Gastrocnemius medialis (tissue), 4 donors: ENCODE data around the gene RANBP10. TPM values are rescaled to one million over a fixed set of nuclear protein-coding genes. Genes with fewer than 3 reads are reported as not detected.
A peak's percentile ranks its signal among the peaks of the same experiment; 100 is the strongest.

Experiments
- ATAC-seq, 2 donors: fragments of 150-250 bp; one replicate each; pipeline ENCODE4 v1.9.1; 2016
- DNase-seq, 2 donors: peaks; one replicate each; pipeline ENCODE4 v3.0.0-alpha.2; 2019
- H3K27ac ChIP-seq, 4 donors: fragments of 200-600 bp; sonication (generic); 1 replicate in 1 of 4; 2 replicates in 3 of 4; pipeline ENCODE4 v1.5.1; 2016 to 2018; ENCODE audit warnings: mild to moderate bottlenecking in 2 of 4, moderate library complexity in 1 of 4
- H3K27me3 ChIP-seq, 3 donors: fragments of 200-600 bp; sonication (generic) in 2 of 3; 1 replicate in 1 of 3; 2 replicates in 2 of 3; pipeline versions ENCODE4 v1.5.1 to v1.6.0; 2016 to 2019; ENCODE audit warnings: mild to moderate bottlenecking in 1 of 3, moderate library complexity in 1 of 3
- H3K36me3 ChIP-seq, 2 donors: fragments of 200-600 bp; sonication (generic) in 1 of 2; one replicate each; pipeline ENCODE4 v1.5.1; 2017 to 2018
- H3K4me1 ChIP-seq, 2 donors: fragments of 200-600 bp; sonication (generic) in 1 of 2; one replicate each; pipeline ENCODE4 v1.5.1; 2016 to 2017; ENCODE audit warnings: mild to moderate bottlenecking in 2 of 2
- H3K4me3 ChIP-seq, 4 donors: fragments of 200-600 bp; sonication (generic) in 3 of 4; 1 replicate in 1 of 4; 2 replicates in 3 of 4; pipeline ENCODE4 v1.5.1; 2016 to 2019; ENCODE audit warnings: mild to moderate bottlenecking in 2 of 4
- H3K9me3 ChIP-seq, 3 donors: fragments of 200-600 bp; sonication (generic) in 2 of 3; 1 replicate in 1 of 3; 2 replicates in 2 of 3; pipeline ENCODE4 v1.5.1; 2016 to 2019
- CTCF ChIP-seq, 5 experiments: fragments of 450-650 bp in 3 of 5; fragments of 200-600 bp in 2 of 5; sonication (generic) in 2 of 5; IDR thresholded peaks in 4 of 5; conservative IDR thresholded peaks in 1 of 5; 1 replicate in 4 of 5; 2 replicates in 1 of 5; pipeline ENCODE4 v1.5.1; 2016 to 2019; ENCODE audit warnings: antibody characterized with exemption in 5 of 5, mild to moderate bottlenecking in 3 of 5, moderate library complexity in 3 of 5
- POLR2A ChIP-seq, 2 donors: fragments of 450-650 bp; IDR thresholded peaks; one replicate each; pipeline ENCODE4 v1.6.1; 2017; ENCODE audit warnings: antibody characterized with exemption in 2 of 2, mild to moderate bottlenecking in 2 of 2, moderate library complexity in 2 of 2
- in situ Hi-C, 4 donors: fragments of 200-750 bp; cut with MboI; loops; one replicate each; pipeline versions ENCODE4 v1.15.0 to v1.8.0; 2017; ENCODE audit warnings: low sequenced_read_pairs in 4 of 4
- intact Hi-C: fragments of 100-400 bp; cut with DNase I; formaldehyde crosslinking; loops from one replicate; pipeline ENCODE4 v1.15.1; 2023; ENCODE audit warnings: low total_unique reads
- total RNA-seq, 4 donors: library from RNA; depleted of rRNA; stranded (reverse); fragments of >200 nt; gene quantifications; one replicate each; pipeline versions ENCODE4 v1.1.0 to v1.2.3, GENCODE V29; 2016

Gene RANBP10
- total RNA-seq, 4 donors from 2014 or later: 12.6 to 46.6 (median 14.8) TPM

DNA sequence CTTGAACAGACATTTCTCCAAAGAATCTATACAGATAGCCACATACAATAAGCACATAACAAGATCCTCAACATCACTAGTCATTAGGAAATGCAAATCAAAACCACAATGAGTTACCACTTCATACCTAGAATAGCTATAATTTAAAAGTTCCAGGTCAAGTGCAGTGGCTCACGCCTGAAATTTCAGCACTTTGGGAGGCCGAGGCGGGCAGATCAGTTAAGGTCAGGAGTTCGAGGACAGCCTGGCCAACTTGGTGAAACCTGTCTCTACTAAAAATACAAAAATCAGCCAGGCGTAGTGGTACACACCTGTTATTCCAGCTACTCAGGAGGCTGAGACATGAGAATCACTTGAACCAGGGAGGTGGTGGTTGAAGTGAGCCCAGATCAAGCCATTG lies 19.9 kb downstream of the RANBP10 start:
- H3K4me1 ChIP-seq: peaks cover 25 to 28% of the 10 kb centered on the region in 2 donors
- ATAC-seq: no peak
- in situ Hi-C loops: no loop called here
- no peaks in the 10 kb centered on the region for H3K36me3 ChIP-seq
- H3K27ac ChIP-seq: no peak overlapping the region
- TF ChIP-seq POLR2A (IDR thresholded peaks at IDR 0.05): no peak
- H3K4me3 ChIP-seq: no peak overlapping the region
- H3K9me3 ChIP-seq: no peaks in the 10 kb centered on the region
- DNase-seq: no peak
- H3K27me3 ChIP-seq: no peaks in the 10 kb centered on the region
- intact Hi-C loops: no loop called here

- ATAC-seq: no peak
- Histone ChIP-seq H3K4me1 (peaks cover 39 to 46% of the 10 kb centered on the region in 2 donors), H3K9me3 (no peaks in the 10 kb centered on the region), H3K36me3 (no peaks in the 10 kb centered on the region), H3K4me3 (no peak overlapping the region), H3K27ac (peak overlapping the region in 1 of 4 donors; percentile 46), H3K27me3 (no peaks in the 10 kb centered on the region)
- TF ChIP-seq CTCF (IDR thresholded peaks at IDR 0.05 in 4 of 5, conservative IDR thresholded peaks at IDR 0.05 in 1 of 5) (no peak), POLR2A (IDR thresholded peaks at IDR 0.05) (no peak)
- DNase-seq: no peak
- intact Hi-C loops (no loop called here), in situ Hi-C loops (no loop called here)
Observed at GRCh38 chr16:67783353-67783725, 23.0 kb downstream of the RANBP10 start.

DNA sequence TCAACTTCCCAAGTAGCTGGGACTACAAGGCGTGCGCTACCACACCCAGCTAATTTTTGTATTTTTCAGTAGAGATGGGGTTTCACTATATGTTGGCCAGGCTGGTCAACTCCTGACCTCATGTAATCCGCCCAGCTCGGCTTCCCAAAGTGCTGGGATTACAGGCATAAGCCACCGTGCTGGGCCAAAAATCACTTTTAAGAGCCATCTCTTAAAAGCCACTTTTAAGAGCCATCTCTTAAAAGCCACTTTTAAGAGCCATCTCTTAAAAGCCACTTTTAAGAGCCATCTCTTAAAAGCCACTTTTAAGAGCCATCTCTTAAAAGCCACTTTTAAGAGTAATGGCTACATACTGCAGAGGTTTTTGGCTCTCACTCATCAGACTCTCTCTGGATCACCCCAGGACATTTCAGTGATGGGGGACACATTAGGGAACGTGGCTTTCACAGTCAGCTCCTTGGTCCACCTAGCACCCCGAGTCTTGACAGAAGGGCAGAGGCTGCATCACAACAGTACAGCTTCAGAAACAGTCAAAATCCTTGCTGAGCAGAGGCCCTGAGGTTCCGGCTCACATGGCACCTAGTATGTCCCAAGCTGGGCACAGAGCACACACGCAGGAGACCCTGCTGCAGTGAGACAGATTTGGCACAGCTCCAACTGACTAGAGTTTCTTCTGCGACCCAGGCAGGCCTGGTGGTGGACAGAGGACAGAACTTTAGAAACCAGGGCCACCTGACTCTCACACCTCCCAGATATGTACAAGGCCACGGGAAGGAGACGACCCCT lies 23.6 kb downstream of the RANBP10 start:
- ATAC-seq: no peak
- TF ChIP-seq POLR2A (IDR thresholded peaks at IDR 0.05): no peak
- in situ Hi-C loops (no loop called here), intact Hi-C loops (no loop called here)
- H3K36me3 ChIP-seq: no peaks in the 10 kb centered on the region
- H3K27me3 ChIP-seq: no peaks in the 10 kb centered on the region
- H3K27ac ChIP-seq: peak overlapping the region in 1 of 4 donors; percentile 46
- DNase-seq: no peak
- no peak overlapping the region for H3K4me3 ChIP-seq
- no peaks in the 10 kb centered on the region for H3K9me3 ChIP-seq
- peaks cover 39 to 46% of the 10 kb centered on the region in 2 donors for H3K4me1 ChIP-seq

GRCh38 chr16:67781565-67781921 lies 24.8 kb downstream of the RANBP10 start:
- Histone ChIP-seq H3K4me1 (peaks cover 39 to 46% of the 10 kb centered on the region in 2 donors), H3K27ac (peak overlapping the region in 3 of 4 donors; percentile 45 to 82 (median 80)), H3K4me3 (no peak overlapping the region), H3K36me3 (no peaks in the 10 kb centered on the region), H3K9me3 (no peaks in the 10 kb centered on the region), H3K27me3 (no peaks in the 10 kb centered on the region)
- TF ChIP-seq CTCF (IDR thresholded peaks at IDR 0.05 in 4 of 5, conservative IDR thresholded peaks at IDR 0.05 in 1 of 5): no peak
- TF ChIP-seq POLR2A (IDR thresholded peaks at IDR 0.05): no peak
- in situ Hi-C loops (no loop called here), intact Hi-C loops (no loop called here)
- DNase-seq: no peak
- ATAC-seq: no peak

- peak overlapping the region; percentile 33 to 82 (median 69) for H3K27ac ChIP-seq
- no peak for ATAC-seq
Observed at GRCh38 chr16:67780847-67781564, 25.4 kb downstream of the RANBP10 start.

More at GRCh38 chr16:67780847-67781564, 25.4 kb downstream of the RANBP10 start:
- no peak for DNase-seq
- no peaks in the 10 kb centered on the region for H3K9me3 ChIP-seq
- in situ Hi-C loops: no loop called here
- intact Hi-C loops: loop anchor here (1.0 kb wide), 1 partner anchor 33 kb away; no protein-coding TSS in a partner anchor
- H3K36me3 ChIP-seq: no peaks in the 10 kb centered on the region
- H3K4me3 ChIP-seq: no peak overlapping the region
- peaks cover 39 to 46% of the 10 kb centered on the region in 2 donors for H3K4me1 ChIP-seq
- H3K27me3 ChIP-seq: no peaks in the 10 kb centered on the region
- TF ChIP-seq CTCF (IDR thresholded peaks at IDR 0.05 in 4 of 5, conservative IDR thresholded peaks at IDR 0.05 in 1 of 5) (no peak), POLR2A (IDR thresholded peaks at IDR 0.05) (no peak)
